Nephron progenitor cell (in vitro differentiated cells): ENCODE results near the gene MYO3B.

Experiments used
- DNase-seq: peaks from one replicate; pipeline ENCODE4 v3.0.0; 2021
- H3K27ac Mint-ChIP-seq: 2 replicates; pipeline ENCODE4 v1.8.0; 2021; ENCODE audit warnings: mild to moderate bottlenecking, moderate library complexity, mixed read lengths
- H3K27me3 Mint-ChIP-seq: 2 replicates; pipeline ENCODE4 v1.8.0; 2021; ENCODE audit warnings: mild to moderate bottlenecking, low read depth, mixed read lengths; ENCODE audit not compliant: poor library complexity
- H3K36me3 Mint-ChIP-seq: 2 replicates; pipeline ENCODE4 v1.8.0; 2021; ENCODE audit warnings: low read depth, mixed read lengths
- H3K4me1 Mint-ChIP-seq: 2 replicates; pipeline ENCODE4 v1.8.0; 2021; ENCODE audit warnings: mixed read lengths
- H3K4me3 Mint-ChIP-seq: 2 replicates; pipeline ENCODE4 v1.8.0; 2021; ENCODE audit warnings: mild to moderate bottlenecking, moderate library complexity, mixed read lengths
- H3K9me3 Mint-ChIP-seq: 2 replicates; pipeline ENCODE4 v1.8.0; 2021; ENCODE audit warnings: mild to moderate bottlenecking, moderate library complexity, mixed read lengths
- TF ChIP-seq, protein P1 (sequence below): fragments of 200-600 bp; sonication (generic); IDR thresholded peaks from 2 replicates; pipeline ENCODE4 v1.5.0; 2021; ENCODE audit warnings: antibody characterized with exemption

MYO3B gene

DNA sequence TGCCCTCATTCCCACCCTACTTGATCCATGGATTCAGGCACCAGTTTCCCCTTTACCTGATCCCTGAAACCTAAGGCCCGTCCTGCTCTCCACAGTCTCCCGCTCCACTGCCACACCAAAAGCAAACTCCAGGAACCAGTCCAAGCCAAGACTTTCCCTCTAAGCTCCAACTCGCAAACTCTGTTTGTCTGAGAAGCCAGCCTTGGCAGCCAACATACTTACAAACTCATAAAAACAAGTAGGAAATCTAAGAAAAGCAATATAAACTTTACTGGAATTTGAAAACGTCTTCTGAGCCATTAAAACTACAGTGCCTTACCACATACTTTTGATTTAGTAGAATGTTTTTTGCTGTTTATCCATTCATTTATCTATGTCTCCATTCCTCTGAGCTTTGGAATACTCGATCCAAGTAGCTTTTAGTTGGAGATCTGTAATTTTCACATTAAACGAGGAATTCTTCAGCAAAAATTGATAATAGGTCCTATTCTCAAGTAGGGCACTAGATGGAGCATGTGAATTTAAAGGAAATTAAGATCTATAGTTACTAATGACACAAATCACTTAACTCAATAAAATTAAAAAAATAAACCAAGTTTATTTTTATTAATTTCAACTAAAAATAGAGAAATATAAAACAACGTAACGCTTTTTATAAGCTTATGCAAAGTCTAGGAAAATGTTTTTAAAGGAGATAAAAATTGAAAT, 199.7 kb downstream of the MYO3B start:
- no peak overlapping the region for H3K4me3 Mint-ChIP-seq

DNA sequence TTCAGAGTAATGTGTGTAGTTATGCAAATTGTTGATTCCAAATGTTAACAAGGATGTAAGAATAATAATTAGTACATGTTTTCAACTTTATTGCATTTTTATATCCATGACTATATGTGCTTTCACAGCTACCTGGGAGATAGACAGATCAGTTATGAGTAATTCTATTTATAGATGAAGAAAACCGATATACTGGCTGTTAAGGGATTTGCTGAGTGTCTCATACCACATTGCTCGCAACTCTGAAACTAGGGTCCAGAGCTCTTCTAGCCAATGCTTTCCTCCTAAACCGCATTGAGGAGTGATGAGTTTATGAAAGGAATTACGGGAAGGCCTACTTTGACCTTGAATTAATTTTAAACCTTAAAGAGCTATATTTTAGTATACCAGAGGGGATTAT, 202.3 kb downstream of the MYO3B start:
- Mint-ChIP-seq H3K27me3 (peaks cover 7% of the 10 kb centered on the region), H3K4me3 (no peak overlapping the region), H3K4me1 (no peaks in the 10 kb centered on the region), H3K9me3 (no peaks in the 10 kb centered on the region), H3K27ac (no peak overlapping the region), H3K36me3 (no peaks in the 10 kb centered on the region)
- TF ChIP-seq, protein P1, sequence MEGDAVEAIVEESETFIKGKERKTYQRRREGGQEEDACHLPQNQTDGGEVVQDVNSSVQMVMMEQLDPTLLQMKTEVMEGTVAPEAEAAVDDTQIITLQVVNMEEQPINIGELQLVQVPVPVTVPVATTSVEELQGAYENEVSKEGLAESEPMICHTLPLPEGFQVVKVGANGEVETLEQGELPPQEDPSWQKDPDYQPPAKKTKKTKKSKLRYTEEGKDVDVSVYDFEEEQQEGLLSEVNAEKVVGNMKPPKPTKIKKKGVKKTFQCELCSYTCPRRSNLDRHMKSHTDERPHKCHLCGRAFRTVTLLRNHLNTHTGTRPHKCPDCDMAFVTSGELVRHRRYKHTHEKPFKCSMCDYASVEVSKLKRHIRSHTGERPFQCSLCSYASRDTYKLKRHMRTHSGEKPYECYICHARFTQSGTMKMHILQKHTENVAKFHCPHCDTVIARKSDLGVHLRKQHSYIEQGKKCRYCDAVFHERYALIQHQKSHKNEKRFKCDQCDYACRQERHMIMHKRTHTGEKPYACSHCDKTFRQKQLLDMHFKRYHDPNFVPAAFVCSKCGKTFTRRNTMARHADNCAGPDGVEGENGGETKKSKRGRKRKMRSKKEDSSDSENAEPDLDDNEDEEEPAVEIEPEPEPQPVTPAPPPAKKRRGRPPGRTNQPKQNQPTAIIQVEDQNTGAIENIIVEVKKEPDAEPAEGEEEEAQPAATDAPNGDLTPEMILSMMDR, result no peak
- no peak for DNase-seq

More for the DNA sequence above, 199.7 kb downstream of the MYO3B start:
- Mint-ChIP-seq H3K36me3 (no peaks in the 10 kb centered on the region), H3K9me3 (no peaks in the 10 kb centered on the region), H3K4me1 (no peaks in the 10 kb centered on the region), H3K27ac (no peak overlapping the region), H3K27me3 (peaks cover 6% of the 10 kb centered on the region)
- TF ChIP-seq, protein P1, result no peak
- DNase-seq, result no peak

DNA sequence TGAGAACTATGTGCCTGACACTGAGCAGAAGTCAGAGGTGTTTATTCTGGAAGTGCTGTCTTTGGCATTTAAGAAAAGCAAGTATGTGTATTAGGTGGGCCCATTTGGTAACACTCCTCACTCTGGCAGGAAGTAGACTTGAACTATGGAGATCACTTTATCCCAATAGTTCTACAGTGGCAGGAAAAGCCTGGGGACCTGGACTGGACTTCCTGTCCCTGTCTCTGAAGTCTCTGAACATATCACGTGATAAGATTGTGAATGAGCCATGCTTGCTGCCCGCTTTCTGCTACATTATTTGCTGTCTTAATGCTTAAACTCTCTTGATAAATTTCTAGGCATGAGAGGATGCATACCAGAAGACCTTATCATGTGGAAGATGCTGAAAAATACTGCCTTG, 203.7 kb downstream of the MYO3B start:
- Mint-ChIP-seq H3K27ac (no peak overlapping the region), H3K4me3 (no peak overlapping the region), H3K36me3 (no peaks in the 10 kb centered on the region), H3K9me3 (no peaks in the 10 kb centered on the region), H3K4me1 (no peaks in the 10 kb centered on the region), H3K27me3 (peaks cover 7% of the 10 kb centered on the region)
- DNase-seq, result no peak
- TF ChIP-seq, protein P1, result no peak

DNA sequence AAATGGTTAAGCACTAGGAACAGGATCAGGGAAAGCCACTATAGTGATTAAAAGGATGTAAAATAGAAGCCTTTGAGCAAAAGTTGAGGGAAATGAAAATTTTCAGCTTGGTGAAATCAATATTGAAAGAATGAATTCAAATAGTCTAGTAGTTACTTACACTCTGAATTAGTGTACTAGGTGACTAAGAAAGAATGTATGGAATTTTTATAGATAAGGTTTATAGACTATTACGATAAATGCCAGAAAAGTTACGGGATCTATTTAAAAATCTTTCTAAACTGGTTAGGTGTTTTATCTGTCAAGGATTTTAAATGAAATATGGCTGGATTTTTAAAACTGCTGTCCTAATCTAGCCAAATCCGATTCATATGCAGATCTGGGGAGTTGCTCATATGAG, 208.6 kb downstream of the MYO3B start:
- H3K27ac Mint-ChIP-seq, result no peak overlapping the region
- H3K36me3 Mint-ChIP-seq, result no peaks in the 10 kb centered on the region
- no peak overlapping the region for H3K4me3 Mint-ChIP-seq
- H3K9me3 Mint-ChIP-seq, result no peaks in the 10 kb centered on the region
- no peak for DNase-seq
- H3K27me3 Mint-ChIP-seq, result peaks cover 3% of the 10 kb centered on the region
- TF ChIP-seq, protein P1, result no peak
- H3K4me1 Mint-ChIP-seq, result no peaks in the 10 kb centered on the region

DNA sequence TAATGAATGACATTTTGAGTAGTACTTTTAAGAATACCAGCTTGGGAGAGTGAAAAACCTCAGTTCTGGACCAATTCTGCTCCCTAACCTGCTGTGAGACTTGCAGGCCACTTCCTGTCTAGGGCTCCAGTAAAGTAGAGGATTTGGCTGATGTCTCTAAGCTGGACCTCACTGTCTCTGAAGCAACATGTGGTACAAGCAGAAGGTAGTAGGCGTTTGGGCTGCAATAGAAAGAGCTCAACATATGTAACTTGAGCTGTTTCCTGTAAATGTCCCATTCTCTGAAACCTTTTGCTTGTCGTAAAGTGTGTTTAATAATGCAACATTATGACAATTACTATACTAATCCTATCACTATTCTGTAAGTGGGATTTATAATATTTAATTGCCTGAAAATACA, 213.1 kb downstream of the MYO3B start:
- TF ChIP-seq, protein P1, result no peak
- Mint-ChIP-seq H3K4me3 (no peak overlapping the region), H3K9me3 (no peaks in the 10 kb centered on the region), H3K36me3 (no peaks in the 10 kb centered on the region), H3K27ac (no peak overlapping the region), H3K27me3 (no peaks in the 10 kb centered on the region), H3K4me1 (peaks cover 2% of the 10 kb centered on the region)
- no peak for DNase-seq

DNA sequence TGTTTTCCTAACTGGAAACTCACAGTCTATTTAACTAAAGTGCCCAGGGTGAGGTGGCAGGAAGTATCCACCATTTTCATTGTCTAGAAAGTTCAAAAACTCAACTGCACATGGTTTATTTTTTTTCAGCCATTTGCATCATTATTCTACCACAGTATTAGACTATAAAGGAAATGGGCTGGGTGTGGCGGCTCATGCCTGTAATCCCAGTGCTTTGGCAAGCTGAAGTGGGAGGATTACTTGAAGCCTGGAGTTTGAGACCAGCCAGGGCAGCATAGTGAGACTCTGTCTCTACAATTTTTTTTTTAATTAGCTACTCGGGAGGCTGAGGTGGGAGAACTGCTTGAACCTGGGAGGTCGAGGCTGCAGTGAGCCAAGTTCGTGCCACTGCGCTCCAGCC, 213.8 kb downstream of the MYO3B start:
- Mint-ChIP-seq H3K4me3 (no peak overlapping the region), H3K27ac (no peak overlapping the region)

More for the DNA sequence above, 213.8 kb downstream of the MYO3B start:
- Mint-ChIP-seq H3K9me3 (no peaks in the 10 kb centered on the region), H3K27me3 (no peaks in the 10 kb centered on the region), H3K36me3 (no peaks in the 10 kb centered on the region), H3K4me1 (peaks cover 9% of the 10 kb centered on the region)
- no peak for DNase-seq
- TF ChIP-seq, protein P1, result no peak
